Mesenchymal stem cell (in vitro differentiated cells and primary cell): ENCODE data around the gene FZD10.

ENCODE experiments used
- DNase-seq: peaks from one replicate; pipeline ENCODE4 v3.0.0-alpha.2; 2013
- H2AFZ ChIP-seq: one replicate; pipeline ENCODE4 v1.6.1; 2013; ENCODE audit warnings: low read depth, mild to moderate bottlenecking, control low read depth, inconsistent platforms, low read length, moderate library complexity
- H2AK5ac ChIP-seq: 2 replicates; pipeline ENCODE4 v1.6.1; 2013; ENCODE audit warnings: low read length, moderate library complexity, mild to moderate bottlenecking, inconsistent platforms; ENCODE audit not compliant: severe bottlenecking
- H2BK120ac ChIP-seq: one replicate; pipeline ENCODE4 v1.6.1; 2013; ENCODE audit warnings: low read depth, mild to moderate bottlenecking, inconsistent platforms, low read length, moderate library complexity
- H2BK12ac ChIP-seq, 2 experiments: one replicate each; pipeline ENCODE4 v1.6.1; 2013; ENCODE audit warnings: inconsistent platforms in 2 of 2, low read length in 2 of 2, mild to moderate bottlenecking in 2 of 2, moderate library complexity in 2 of 2, control low read depth in 1 of 2
- H2BK15ac ChIP-seq: one replicate; pipeline ENCODE4 v1.6.1; 2013; ENCODE audit warnings: mild to moderate bottlenecking, low read depth, inconsistent platforms; ENCODE audit not compliant: poor library complexity, severe bottlenecking
- H2BK5ac ChIP-seq: 2 replicates; pipeline ENCODE4 v1.6.1; 2013; ENCODE audit warnings: low read depth, mild to moderate bottlenecking, low read length, control low read depth, inconsistent platforms; ENCODE audit not compliant: poor library complexity, severe bottlenecking
- H3K14ac ChIP-seq, 2 experiments: one replicate each; pipeline ENCODE4 v1.6.1; 2013; ENCODE audit warnings: inconsistent platforms in 2 of 2, low read length in 2 of 2, control low read depth in 1 of 2, mild to moderate bottlenecking in 1 of 2, moderate library complexity in 1 of 2
- H3K18ac ChIP-seq, 2 experiments: one replicate each; pipeline ENCODE4 v1.6.1; 2013; ENCODE audit warnings: inconsistent platforms in 2 of 2, low read length in 2 of 2, control low read depth in 1 of 2, low read depth in 1 of 2, mild to moderate bottlenecking in 1 of 2
- H3K23ac ChIP-seq, 2 experiments: one replicate each; pipeline ENCODE4 v1.6.1; 2013; ENCODE audit warnings: inconsistent platforms in 2 of 2, low read length in 2 of 2, mild to moderate bottlenecking in 2 of 2, moderate library complexity in 2 of 2, control low read depth in 1 of 2
- H3K27ac ChIP-seq: 2 replicates; pipeline ENCODE4 v1.5.1; 2013; ENCODE audit warnings: mild to moderate bottlenecking, moderate library complexity, low read length, control low read depth, inconsistent platforms; ENCODE audit not compliant: poor library complexity, severe bottlenecking
- H3K27me3 ChIP-seq, 2 experiments: 2 replicates each; pipeline versions ENCODE4 v1.6.1 to v1.7.0; 2013; ENCODE audit warnings: low read length in 2 of 2, mild to moderate bottlenecking in 2 of 2, moderate library complexity in 2 of 2, control low read depth in 1 of 2, inconsistent platforms in 1 of 2; ENCODE audit not compliant: control insufficient read depth in 1 of 2, insufficient read depth in 1 of 2
- H3K36me3 ChIP-seq, 2 experiments: 2 replicates each; pipeline versions ENCODE4 v1.6.1 to v1.7.0; 2013; ENCODE audit warnings: low read length in 2 of 2, control low read depth in 1 of 2, inconsistent platforms in 1 of 2, low read depth in 1 of 2, mild to moderate bottlenecking in 1 of 2; ENCODE audit not compliant: insufficient read depth in 2 of 2, control insufficient read depth in 1 of 2
- H3K4ac ChIP-seq, 2 experiments: one replicate each; pipeline ENCODE4 v1.6.1; 2013; ENCODE audit warnings: inconsistent platforms in 2 of 2, low read length in 2 of 2, mild to moderate bottlenecking in 2 of 2, moderate library complexity in 2 of 2, control low read depth in 1 of 2, low read depth in 1 of 2
- H3K4me1 ChIP-seq: 2 replicates; pipeline ENCODE4 v1.6.1; 2013; ENCODE audit warnings: low read depth, low read length, control low read depth; ENCODE audit not compliant: control insufficient read depth, insufficient read depth
- H3K4me2 ChIP-seq: 2 replicates; pipeline ENCODE4 v1.6.1; 2013; ENCODE audit warnings: low read length, mild to moderate bottlenecking, inconsistent platforms; ENCODE audit not compliant: poor library complexity, severe bottlenecking
- H3K4me3 ChIP-seq, 2 experiments: 2 replicates each; pipeline versions ENCODE4 v1.5.1 to v1.7.0; 2013; ENCODE audit warnings: low read length in 2 of 2, mild to moderate bottlenecking in 2 of 2, control low read depth in 1 of 2, low read depth in 1 of 2; ENCODE audit not compliant: insufficient read depth in 1 of 2
- H3K79me1 ChIP-seq: replicated peaks from 2 replicates; pipeline ENCODE4 v1.6.1; 2013; ENCODE audit warnings: mild to moderate bottlenecking, control low read depth, low read length, inconsistent platforms; ENCODE audit not compliant: poor library complexity, severe bottlenecking
- H3K9ac ChIP-seq: 2 replicates; pipeline ENCODE4 v1.7.0; 2013; ENCODE audit warnings: mild to moderate bottlenecking, low read length, moderate library complexity
- H3K9me3 ChIP-seq: 2 replicates; pipeline ENCODE4 v1.7.0; 2013; ENCODE audit warnings: mild to moderate bottlenecking, low read length; ENCODE audit not compliant: control insufficient read depth
- H4K8ac ChIP-seq: one replicate; pipeline ENCODE4 v1.6.1; 2013; ENCODE audit warnings: inconsistent platforms, mild to moderate bottlenecking, low read length, moderate library complexity
- H4K91ac ChIP-seq: one replicate; pipeline ENCODE4 v1.6.1; 2013; ENCODE audit warnings: mild to moderate bottlenecking, low read length, inconsistent platforms
- WGBS: methylation state at CpG from one replicate; pipeline ENCODE4 v1.1.7; 2013; ENCODE audit warnings: mixed read lengths; 5-methylcytosine and 5-hydroxymethylcytosine counted together

FZD10 gene

GRCh38 chr12:130202201-130202600 lies 39.9 kb downstream of the FZD10 start:
- Histone ChIP-seq H3K4me3 (no peak overlapping the region), H3K4me2 (no peak overlapping the region), H3K4ac (no peak overlapping the region), H3K27ac (no peak overlapping the region), H3K79me1 (no peaks in the 10 kb centered on the region), H3K9me3 (peaks cover 16% of the 10 kb centered on the region), H2BK120ac (no peak overlapping the region), H3K14ac (no peak overlapping the region), H2BK15ac (no peak overlapping the region), H3K4me1 (no peaks in the 10 kb centered on the region), H3K23ac (no peak overlapping the region), H3K18ac (no peak overlapping the region), H3K27me3 (no peaks in the 10 kb centered on the region), H2BK12ac (no peak overlapping the region), H3K36me3 (no peaks in the 10 kb centered on the region), H2BK5ac (no peak overlapping the region), H2AFZ (no peak overlapping the region), H3K9ac (no peak overlapping the region), H4K91ac (no peak overlapping the region), H4K8ac (no peak overlapping the region), H2AK5ac (no peak overlapping the region)
- no peak for DNase-seq
- 64% methylated on average over 6 of the region's 6 CpGs for WGBS

GRCh38 chr12:130203151-130203550 lies 40.9 kb downstream of the FZD10 start:
- Histone ChIP-seq H3K27me3 (no peaks in the 10 kb centered on the region), H2AK5ac (no peak overlapping the region), H3K79me1 (no peaks in the 10 kb centered on the region), H4K8ac (no peak overlapping the region), H4K91ac (no peak overlapping the region), H3K36me3 (no peaks in the 10 kb centered on the region), H2BK12ac (no peak overlapping the region), H3K27ac (no peak overlapping the region), H3K23ac (no peak overlapping the region), H2BK15ac (no peak overlapping the region), H3K9ac (no peak overlapping the region), H2BK120ac (no peak overlapping the region), H3K9me3 (peaks cover 16% of the 10 kb centered on the region), H3K4me1 (no peaks in the 10 kb centered on the region), H3K18ac (no peak overlapping the region), H3K4me2 (no peak overlapping the region), H3K4ac (no peak overlapping the region), H2AFZ (no peak overlapping the region), H3K4me3 (no peak overlapping the region), H2BK5ac (no peak overlapping the region), H3K14ac (no peak overlapping the region)
- DNase-seq: no peak
- 72% methylated on average over 11 of the region's 11 CpGs for WGBS

DNA sequence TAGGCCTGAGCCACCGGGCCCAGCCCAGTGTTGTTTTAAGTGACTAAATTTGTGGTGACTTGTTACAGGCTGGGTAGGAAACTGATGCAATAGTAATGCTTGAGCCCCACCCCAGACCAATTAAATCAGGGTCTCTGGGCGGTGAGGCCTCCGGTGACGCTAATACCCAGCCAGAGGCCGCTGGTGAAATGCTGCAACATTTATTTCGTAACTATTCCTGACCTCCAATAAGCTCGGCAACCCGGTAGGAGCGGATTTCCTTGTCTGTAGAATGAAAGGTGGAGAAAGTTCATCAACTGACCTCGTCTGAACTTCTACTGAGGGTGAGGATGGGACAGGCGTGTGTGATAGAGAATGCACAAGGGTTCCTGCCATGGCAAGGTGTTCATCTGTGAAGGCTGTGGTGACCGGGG lies 42.3 kb downstream of the FZD10 start:
- H3K79me1 ChIP-seq: no peaks in the 10 kb centered on the region
- H3K14ac ChIP-seq: no peak overlapping the region
- H2BK15ac ChIP-seq: no peak overlapping the region
- H3K4me2 ChIP-seq: no peak overlapping the region
- H3K4me1 ChIP-seq: no peaks in the 10 kb centered on the region
- H3K36me3 ChIP-seq: no peaks in the 10 kb centered on the region
- no peak overlapping the region for H4K91ac ChIP-seq
- no peak overlapping the region for H3K9ac ChIP-seq
- H3K27ac ChIP-seq: no peak overlapping the region
- H3K4ac ChIP-seq: no peak overlapping the region
- no peak overlapping the region for H3K23ac ChIP-seq
- H2BK120ac ChIP-seq: no peak overlapping the region
- H3K4me3 ChIP-seq: no peak overlapping the region
- H3K9me3 ChIP-seq: peaks cover 16% of the 10 kb centered on the region
- no peak overlapping the region for H2AFZ ChIP-seq
- no peak overlapping the region for H4K8ac ChIP-seq
- DNase-seq: no peak
- H3K27me3 ChIP-seq: no peaks in the 10 kb centered on the region
- no peak overlapping the region for H2BK12ac ChIP-seq
- WGBS: 84% methylated on average over 11 of the region's 12 CpGs
- no peak overlapping the region for H3K18ac ChIP-seq
- H2AK5ac ChIP-seq: no peak overlapping the region
- no peak overlapping the region for H2BK5ac ChIP-seq

GRCh38 chr12:130205495-130205894 lies 43.2 kb downstream of the FZD10 start:
- no peak overlapping the region for H2BK15ac ChIP-seq
- no peaks in the 10 kb centered on the region for H3K4me1 ChIP-seq
- DNase-seq: no peak
- H3K27me3 ChIP-seq: no peaks in the 10 kb centered on the region
- no peak overlapping the region for H3K4ac ChIP-seq
- H3K14ac ChIP-seq: no peak overlapping the region
- no peak overlapping the region for H3K4me3 ChIP-seq
- no peak overlapping the region for H3K18ac ChIP-seq
- H2BK5ac ChIP-seq: no peak overlapping the region
- no peak overlapping the region for H2AK5ac ChIP-seq
- H3K4me2 ChIP-seq: no peak overlapping the region
- no peaks in the 10 kb centered on the region for H3K79me1 ChIP-seq
- H3K36me3 ChIP-seq: no peaks in the 10 kb centered on the region
- WGBS: 61% methylated on average over 6 of the region's 6 CpGs
- no peak overlapping the region for H2BK12ac ChIP-seq
- H2BK120ac ChIP-seq: no peak overlapping the region
- H2AFZ ChIP-seq: no peak overlapping the region
- no peak overlapping the region for H3K27ac ChIP-seq
- H4K8ac ChIP-seq: no peak overlapping the region
- no peak overlapping the region for H3K9ac ChIP-seq
- peaks cover 15% of the 10 kb centered on the region for H3K9me3 ChIP-seq
- H4K91ac ChIP-seq: no peak overlapping the region
- no peak overlapping the region for H3K23ac ChIP-seq
